ENCODE results near the gene DIP2C. TPM values are rescaled to one million over a fixed set of nuclear protein-coding genes. Genes with fewer than 3 reads are reported as not detected.
"Not testable (repeated sequence)": the region's sequence is repeated elsewhere in the genome, so short reads cannot be mapped to it uniquely, and the experiment has no call there.

DIP2C gene
- total RNA-seq, 6 experiments from 2014 or later, result 23.2 to 28.9 (median 26.3) TPM

DNA sequence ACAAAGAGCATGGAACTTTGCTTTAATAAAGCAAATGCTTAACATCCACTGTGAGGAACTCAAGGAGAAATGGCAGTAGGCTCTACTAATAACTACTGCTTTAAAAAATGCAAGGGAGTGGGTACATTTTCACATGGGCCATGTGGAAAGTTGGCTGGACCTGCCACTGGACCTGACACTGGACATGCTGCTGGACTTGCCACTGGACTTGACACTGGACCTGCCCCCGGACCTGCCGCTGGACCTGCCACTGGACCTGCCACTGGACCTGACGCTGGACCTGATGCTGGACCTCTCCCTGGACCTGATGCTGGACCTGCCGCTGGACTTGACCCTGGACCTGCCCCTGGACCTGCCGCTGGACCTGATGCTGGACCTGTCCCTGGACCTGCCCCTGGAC is 32.6 kb downstream of the DIP2C start:
- no peak for DNase-seq

DNA sequence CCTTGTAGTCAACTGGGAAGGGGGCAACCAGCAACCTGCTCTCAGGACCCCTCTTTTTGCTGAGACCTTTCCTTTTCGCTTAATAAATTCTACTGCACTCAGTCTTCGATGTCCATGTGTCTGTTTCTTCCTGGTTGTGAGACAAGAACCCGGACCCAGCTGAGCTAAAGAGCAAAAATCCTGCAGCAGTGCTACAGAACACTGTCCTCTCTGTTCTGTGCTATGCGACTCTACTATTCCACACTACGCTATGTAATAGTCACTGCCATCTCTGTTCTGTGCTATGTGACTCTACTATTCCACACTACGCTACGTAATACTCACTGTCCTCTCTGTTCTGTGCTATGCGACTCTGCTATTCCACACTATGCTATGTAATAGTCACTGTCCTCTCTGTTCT is 34.3 kb downstream of the DIP2C start:
- Mint-ChIP-seq H3K4me3 (no peak overlapping the region), H3K27ac (no peak overlapping the region), H3K36me3 (ENCODE audit: low read depth) (peaks cover 9% of the 10 kb centered on the region; the same call in 1 of the 2 replicates), H3K27me3 (ENCODE audit: insufficient read depth) (peaks cover 6% of the 10 kb centered on the region; the same call in 1 of the 2 replicates), H3K9me3 (no peaks in the 10 kb centered on the region), H3K4me1 (ENCODE audit: low read depth) (peaks cover 16% of the 10 kb centered on the region)
- no peak for DNase-seq
- TF ChIP-seq, protein P1, sequence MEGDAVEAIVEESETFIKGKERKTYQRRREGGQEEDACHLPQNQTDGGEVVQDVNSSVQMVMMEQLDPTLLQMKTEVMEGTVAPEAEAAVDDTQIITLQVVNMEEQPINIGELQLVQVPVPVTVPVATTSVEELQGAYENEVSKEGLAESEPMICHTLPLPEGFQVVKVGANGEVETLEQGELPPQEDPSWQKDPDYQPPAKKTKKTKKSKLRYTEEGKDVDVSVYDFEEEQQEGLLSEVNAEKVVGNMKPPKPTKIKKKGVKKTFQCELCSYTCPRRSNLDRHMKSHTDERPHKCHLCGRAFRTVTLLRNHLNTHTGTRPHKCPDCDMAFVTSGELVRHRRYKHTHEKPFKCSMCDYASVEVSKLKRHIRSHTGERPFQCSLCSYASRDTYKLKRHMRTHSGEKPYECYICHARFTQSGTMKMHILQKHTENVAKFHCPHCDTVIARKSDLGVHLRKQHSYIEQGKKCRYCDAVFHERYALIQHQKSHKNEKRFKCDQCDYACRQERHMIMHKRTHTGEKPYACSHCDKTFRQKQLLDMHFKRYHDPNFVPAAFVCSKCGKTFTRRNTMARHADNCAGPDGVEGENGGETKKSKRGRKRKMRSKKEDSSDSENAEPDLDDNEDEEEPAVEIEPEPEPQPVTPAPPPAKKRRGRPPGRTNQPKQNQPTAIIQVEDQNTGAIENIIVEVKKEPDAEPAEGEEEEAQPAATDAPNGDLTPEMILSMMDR (IDR thresholded peaks at IDR 0.05), result no peak

More for the DNA sequence above, 32.6 kb downstream of the DIP2C start:
- TF ChIP-seq, protein P1 (IDR thresholded peaks at IDR 0.05), result no peak
- H3K27ac Mint-ChIP-seq, result no peak overlapping the region
- no peak overlapping the region for H3K4me3 Mint-ChIP-seq
- H3K27me3 Mint-ChIP-seq (ENCODE audit: insufficient read depth), result 0 out of 2 replicates have a peak, but pooled peaks cover under 1% of the 10 kb centered on the region
- H3K4me1 Mint-ChIP-seq (ENCODE audit: low read depth), result peaks cover 33% of the 10 kb centered on the region
- H3K9me3 Mint-ChIP-seq, result no peaks in the 10 kb centered on the region
- H3K36me3 Mint-ChIP-seq (ENCODE audit: low read depth), result 0 out of 2 replicates have a peak, but pooled peaks cover 5% of the 10 kb centered on the region

DNA sequence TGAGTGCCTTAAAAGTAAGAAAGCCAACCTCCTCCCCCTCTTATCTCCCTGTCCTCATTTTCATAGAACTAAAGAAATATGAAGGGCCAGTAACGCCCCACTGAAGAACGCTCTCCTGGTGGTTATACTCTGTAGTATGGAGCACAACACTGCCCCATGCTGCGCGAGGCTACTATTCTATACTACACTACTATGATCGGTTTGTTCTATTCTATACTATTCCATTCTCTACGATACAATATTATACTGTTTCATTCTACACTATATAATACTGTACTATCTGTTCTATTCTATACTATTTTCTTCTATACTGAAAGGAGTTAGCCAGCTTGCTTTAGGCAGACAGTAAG is 34.8 kb downstream of the DIP2C start:
- Mint-ChIP-seq H3K27me3 (ENCODE audit: insufficient read depth) (peaks cover 6% of the 10 kb centered on the region; the same call in 1 of the 2 replicates), H3K4me3 (no peak overlapping the region), H3K9me3 (no peaks in the 10 kb centered on the region), H3K36me3 (ENCODE audit: low read depth) (peaks cover 9% of the 10 kb centered on the region; the same call in 1 of the 2 replicates), H3K4me1 (ENCODE audit: low read depth) (peaks cover 10% of the 10 kb centered on the region), H3K27ac (no peak overlapping the region)
- TF ChIP-seq, protein P1 (IDR thresholded peaks at IDR 0.05), result no peak
- DNase-seq, result no peak

DNA sequence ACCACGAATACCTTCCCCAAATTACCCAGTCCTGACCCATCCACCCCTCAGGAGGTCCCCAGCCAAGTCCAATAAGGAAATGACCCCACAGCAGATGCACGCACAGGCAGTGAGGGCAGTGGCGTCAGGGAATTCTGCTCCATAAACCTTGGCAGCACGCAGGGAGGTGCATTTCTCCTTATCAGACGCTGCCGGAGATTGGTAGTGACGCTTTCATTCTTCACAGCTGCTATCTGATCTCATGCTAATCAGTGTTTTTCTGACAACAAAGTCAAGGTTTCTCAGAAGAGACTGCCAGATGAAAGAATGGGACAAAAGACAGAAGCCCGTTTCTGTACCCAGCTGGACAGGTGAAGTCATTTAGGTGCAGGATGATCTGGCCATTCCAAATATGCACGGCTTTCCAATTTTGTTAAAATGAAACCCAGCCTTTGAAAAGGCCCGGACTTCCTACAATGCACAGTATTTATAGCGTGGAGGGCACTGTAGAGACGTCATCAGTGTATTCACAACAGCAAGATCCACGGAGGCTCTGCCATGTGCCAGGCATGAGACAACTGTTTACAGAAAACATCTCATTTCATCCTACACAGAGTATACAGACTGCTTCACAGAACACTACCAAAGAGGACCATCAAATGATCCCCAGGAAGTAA is 35.3 kb downstream of the DIP2C start:
- Mint-ChIP-seq H3K27ac (0 out of 2 replicates have a peak overlapping the region, but pooled peaks have one; percentile 16), H3K27me3 (ENCODE audit: insufficient read depth) (peaks cover 6% of the 10 kb centered on the region; the same call in 1 of the 2 replicates), H3K36me3 (ENCODE audit: low read depth) (peaks cover 9% of the 10 kb centered on the region; the same call in 1 of the 2 replicates), H3K9me3 (no peaks in the 10 kb centered on the region), H3K4me3 (no peak overlapping the region), H3K4me1 (ENCODE audit: low read depth) (peaks cover 5% of the 10 kb centered on the region)
- TF ChIP-seq, protein P1 (IDR thresholded peaks at IDR 0.05), result no peak
- DNase-seq, result no peak

DNA sequence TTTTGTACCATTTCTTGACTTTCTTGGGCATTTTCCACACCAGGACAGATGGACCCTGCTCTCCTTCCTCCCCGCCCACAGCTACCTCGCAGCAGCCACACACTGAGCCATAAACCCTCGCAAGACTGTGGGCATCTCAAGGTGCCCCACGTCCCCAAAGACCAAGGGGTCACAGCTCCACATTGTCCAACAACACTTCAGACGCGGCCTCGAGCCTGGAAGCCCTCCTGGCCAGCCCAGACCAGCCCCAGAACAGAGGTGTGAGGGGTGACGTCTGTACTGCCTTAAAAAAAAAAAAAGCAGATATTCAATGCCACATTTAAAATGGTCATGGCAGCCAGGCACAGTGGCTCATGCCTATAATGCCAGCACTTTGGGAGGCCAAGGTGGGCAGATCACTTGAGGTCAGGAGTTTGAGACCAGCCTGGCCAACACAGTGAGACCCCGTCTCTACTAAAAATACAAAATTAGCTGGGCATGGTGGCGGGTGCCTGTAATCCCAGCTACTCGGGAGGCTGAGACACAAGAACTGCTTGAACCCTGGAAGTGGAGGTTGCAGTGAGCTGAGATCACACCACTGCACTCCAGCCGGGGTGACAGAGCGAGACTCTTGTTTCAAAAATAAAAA is 36.5 kb downstream of the DIP2C start:
- H3K9me3 Mint-ChIP-seq, result not testable (repeated sequence)

DNA sequence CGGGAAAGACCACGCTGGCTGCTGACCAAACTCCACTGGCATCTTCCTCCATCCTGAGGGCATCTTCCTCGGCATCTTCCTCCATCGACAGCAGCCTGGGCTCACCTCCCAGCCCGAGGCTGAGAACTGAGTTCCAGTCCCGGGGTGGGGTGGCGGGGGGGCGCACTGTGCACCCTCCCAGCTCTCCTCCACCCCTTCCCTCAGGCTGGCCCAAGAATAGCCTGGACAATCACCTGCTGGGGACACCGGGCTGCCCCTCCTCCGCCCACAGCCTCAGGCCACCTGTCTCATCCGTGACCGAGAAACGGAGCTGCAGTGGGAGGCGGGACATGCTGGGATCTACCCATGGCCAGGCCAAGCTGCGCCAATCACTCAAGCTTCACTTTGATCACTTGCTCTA is 37.2 kb downstream of the DIP2C start:
- no peak for DNase-seq
- H3K27me3 Mint-ChIP-seq (ENCODE audit: insufficient read depth), result peaks cover 6% of the 10 kb centered on the region; the same call in 1 of the 2 replicates

More for the DNA sequence above, 36.5 kb downstream of the DIP2C start:
- Mint-ChIP-seq H3K27ac (peak overlapping the region; percentile 95), H3K4me3 (peak overlapping the region; percentile 57)
- not testable (repeated sequence) for H3K27me3 Mint-ChIP-seq (ENCODE audit: insufficient read depth); H3K4me1 Mint-ChIP-seq (ENCODE audit: low read depth); DNase-seq; H3K36me3 Mint-ChIP-seq (ENCODE audit: low read depth)

More for the DNA sequence above, 37.2 kb downstream of the DIP2C start:
- Mint-ChIP-seq H3K36me3 (ENCODE audit: low read depth) (peaks cover 9% of the 10 kb centered on the region; the same call in 1 of the 2 replicates), H3K4me1 (ENCODE audit: low read depth) (no peaks in the 10 kb centered on the region; the same call in 1 of the 2 replicates), H3K27ac (peak overlapping the region; percentile 95), H3K4me3 (peak overlapping the region; percentile 57), H3K9me3 (no peaks in the 10 kb centered on the region)
- TF ChIP-seq, protein P1 (IDR thresholded peaks at IDR 0.05), result no peak

Measured in HFFc6 (cell line).